A673 (cell line): ENCODE results near the gene RNF148. TPM values are rescaled to one million over a fixed set of nuclear protein-coding genes. Genes with fewer than 3 reads are reported as not detected.

Source experiments
- BruUV-seq: library from RNA; stranded (reverse); fragments of 400-500 nt; replicated peaks from 2 replicates; lab custom pipeline; 2021; lab: Mats Ljungman, UMichigan
- CTCF ChIA-PET: fragments of 300-600 bp; sonication (Branson Sonifier 250); formaldehyde crosslinking; loops from one replicate; lab custom pipeline; 2022; ENCODE audit warnings: antibody characterized with exemption; lab: Charles Lee
- POLR2A ChIA-PET: fragments of 300-600 bp; sonication (Branson Sonifier 250); formaldehyde crosslinking; loops from one replicate; lab custom pipeline; 2022; ENCODE audit warnings: antibody characterized with exemption; ENCODE audit not compliant: low non-redundant PET; lab: Charles Lee
- DNase-seq: peaks from one replicate; pipeline ENCODE4 v3.0.0-alpha.2; 2015; ENCODE audit warnings: low spot score
- H3K27ac ChIP-seq: fragments of 200-600 bp; sonication (generic); 2 replicates; pipeline ENCODE4 v1.5.1; 2016; ENCODE audit warnings: mixed run types, low read depth, mild to moderate bottlenecking, mixed read lengths, antibody characterized with exemption, low read length; ENCODE audit not compliant: poor library complexity, severe bottlenecking
- H3K27me3 ChIP-seq: fragments of 200-600 bp; sonication (generic); replicated peaks from 2 replicates; pipeline ENCODE4 v1.6.1; 2017; ENCODE audit warnings: mixed run types, low read depth, mild to moderate bottlenecking, mixed read lengths, antibody characterized with exemption, low read length; ENCODE audit not compliant: insufficient read depth, poor library complexity
- H3K36me3 ChIP-seq: fragments of 200-600 bp; sonication (generic); 2 replicates; pipeline ENCODE4 v1.6.1; 2016; ENCODE audit warnings: mixed run types, mild to moderate bottlenecking, mixed read lengths, antibody characterized with exemption, low read length; ENCODE audit not compliant: insufficient read depth, poor library complexity, severe bottlenecking
- H3K4me1 ChIP-seq: fragments of 200-600 bp; sonication (generic); 2 replicates; pipeline ENCODE4 v1.6.1; 2017; ENCODE audit warnings: mixed run types, mild to moderate bottlenecking, mixed read lengths, antibody characterized with exemption, low read length; ENCODE audit not compliant: insufficient read depth, poor library complexity, severe bottlenecking
- H3K4me3 ChIP-seq: fragments of 200-600 bp; sonication (generic); 2 replicates; pipeline ENCODE4 v1.5.1; 2016; ENCODE audit warnings: low read depth, mixed run types, mild to moderate bottlenecking, mixed read lengths, low read length; ENCODE audit not compliant: poor library complexity, severe bottlenecking
- H3K9me3 ChIP-seq: fragments of 200-600 bp; sonication (generic); 2 replicates; pipeline ENCODE4 v1.6.1; 2016; ENCODE audit warnings: mixed run types, low read depth, mild to moderate bottlenecking, mixed read lengths, antibody characterized with exemption, low read length; ENCODE audit not compliant: poor library complexity, severe bottlenecking
- CTCF ChIP-seq: fragments of 300-800, 200-600 bp; sonication (generic); conservative IDR thresholded peaks from 2 replicates; pipeline ENCODE4 v1.5.1; 2017; ENCODE audit warnings: low read depth, mild to moderate bottlenecking, antibody characterized with exemption, low read length, moderate library complexity, mixed read lengths
- EZH2 ChIP-seq: fragments of 200-600 bp; sonication (generic); IDR thresholded peaks from 2 replicates; pipeline ENCODE4 v1.6.1; 2017; ENCODE audit warnings: borderline replicate concordance, low read depth, mild to moderate bottlenecking, mixed read lengths, antibody characterized with exemption, low read length; ENCODE audit not compliant: poor library complexity, severe bottlenecking
- intact Hi-C: fragments of 100-400 bp; cut with micrococcal nuclease; formaldehyde crosslinking; loops from one replicate; pipeline ENCODE4 v1.10.0; 2022; ENCODE audit not compliant: unreplicated experiment
- total RNA-seq: library from RNA; stranded (reverse); gene quantifications from 2 replicates; pipeline ENCODE4 v1.2.3, GENCODE V29; 2021

The RNF148 gene
- total RNA-seq, 1 experiment from 2014 or later, result 5.4 TPM

- no peaks in the 10 kb centered on the region for H3K9me3 ChIP-seq
- CTCF ChIA-PET, result no interaction called here
- TF ChIP-seq EZH2, result no peak
- TF ChIP-seq CTCF, result no peak
Observed at GRCh38 chr7:122736183-122736582, 33.5 kb upstream of the RNF148 start.

GRCh38 chr7:122727759-122728158 is 25.0 kb upstream of the RNF148 start:
- Histone ChIP-seq H3K27ac (no peak overlapping the region), H3K4me1 (peaks cover 29% of the 10 kb centered on the region), H3K4me3 (no peak overlapping the region), H3K9me3 (no peaks in the 10 kb centered on the region), H3K36me3 (peaks cover 3% of the 10 kb centered on the region), H3K27me3 (no peaks in the 10 kb centered on the region)
- intact Hi-C loops, result no loop called here
- no peak for TF ChIP-seq CTCF
- CTCF ChIA-PET, result no interaction called here
- no TSS peak for BruUV-seq
- POLR2A ChIA-PET, result no interaction called here
- DNase-seq, result no peak

More at GRCh38 chr7:122736183-122736582, 33.5 kb upstream of the RNF148 start:
- intact Hi-C loops, result no loop called here
- DNase-seq, result peak; percentile 40
- Histone ChIP-seq H3K4me1 (peaks cover 28% of the 10 kb centered on the region), H3K36me3 (no peaks in the 10 kb centered on the region), H3K4me3 (no peak overlapping the region), H3K27ac (no peak overlapping the region), H3K27me3 (no peaks in the 10 kb centered on the region)
- BruUV-seq, result no TSS peak
- POLR2A ChIA-PET, result no interaction called here

- no peak overlapping the region for H3K4me3 ChIP-seq
- peaks cover 3% of the 10 kb centered on the region for H3K36me3 ChIP-seq
- peaks cover 29% of the 10 kb centered on the region for H3K4me1 ChIP-seq
- CTCF ChIA-PET, result no interaction called here
- no TSS peak for BruUV-seq
- H3K27me3 ChIP-seq, result no peaks in the 10 kb centered on the region
- no peaks in the 10 kb centered on the region for H3K9me3 ChIP-seq
- POLR2A ChIA-PET, result no interaction called here
- no peak overlapping the region for H3K27ac ChIP-seq
- intact Hi-C loops, result no loop called here
- TF ChIP-seq EZH2 (no peak), CTCF (no peak)
- no peak for DNase-seq
Observed at GRCh38 chr7:122727354-122727753, 24.6 kb upstream of the RNF148 start.
